CD8-positive, alpha-beta memory T cell (primary cell): ENCODE results near the gene CFAP74. TPM values are rescaled to one million over a fixed set of nuclear protein-coding genes. Genes with fewer than 3 reads are reported as not detected.
A peak's percentile ranks its signal among the peaks of the same experiment; 100 is the strongest.

Source experiments
- CTCF ChIA-PET: fragments of 350-600 bp; sonication (Branson Sonifier 250); formaldehyde crosslinking; loops from one replicate; lab custom pipeline; 2021; ENCODE audit warnings: antibody characterized with exemption; lab: Charles Lee
- POLR2A ChIA-PET: fragments of 350-600 bp; sonication (Branson Sonifier 250); formaldehyde crosslinking; loops from one replicate; lab custom pipeline; 2021; ENCODE audit warnings: antibody characterized with exemption; lab: Charles Lee
- DNase-seq, 5 donors: peaks; one replicate each; pipeline versions ENCODE4 v3.0.0 to v3.0.0-alpha.2; 2020 to 2022; ENCODE audit warnings: mixed read lengths in 1 of 5
- H3K27ac ChIP-seq: one replicate; pipeline ENCODE4 v1.7.0; 2013; ENCODE audit warnings: low read depth, mild to moderate bottlenecking, low read length, moderate library complexity
- H3K27me3 ChIP-seq: 2 replicates; pipeline ENCODE4 v1.7.0; 2013; ENCODE audit warnings: low read length, mild to moderate bottlenecking; ENCODE audit not compliant: insufficient read depth, poor library complexity, severe bottlenecking
- H3K36me3 ChIP-seq: 2 replicates; pipeline ENCODE4 v1.7.0; 2013; ENCODE audit warnings: mild to moderate bottlenecking, low read length, moderate library complexity; ENCODE audit not compliant: insufficient read depth
- H3K4me1 ChIP-seq: 2 replicates; pipeline ENCODE4 v1.7.0; 2013; ENCODE audit warnings: mild to moderate bottlenecking, low read length, moderate library complexity; ENCODE audit not compliant: insufficient read depth
- H3K4me3 ChIP-seq: 2 replicates; pipeline ENCODE4 v1.7.0; 2013; ENCODE audit warnings: mild to moderate bottlenecking, low read length
- H3K9me3 ChIP-seq: 2 replicates; pipeline ENCODE4 v1.7.0; 2013; ENCODE audit warnings: mild to moderate bottlenecking, low read length
- H3K27ac Mint-ChIP-seq, 8 donors: one replicate each; pipeline ENCODE4 v1.8.0; 2020 to 2021; ENCODE audit warnings: mixed read lengths in 8 of 8, mild to moderate bottlenecking in 6 of 8, inconsistent platforms in 3 of 8, moderate library complexity in 3 of 8
- H3K27me3 Mint-ChIP-seq, 2 donors: one replicate each; pipeline ENCODE4 v1.8.0; 2020 to 2021; ENCODE audit warnings: mixed read lengths in 2 of 2, mild to moderate bottlenecking in 1 of 2, moderate library complexity in 1 of 2
- H3K36me3 Mint-ChIP-seq, 3 donors: one replicate each; pipeline ENCODE4 v1.8.0; 2020 to 2021; ENCODE audit warnings: mixed read lengths in 3 of 3, inconsistent platforms in 1 of 3, mild to moderate bottlenecking in 1 of 3
- H3K4me1 Mint-ChIP-seq, 3 donors: one replicate each; pipeline ENCODE4 v1.8.0; 2020 to 2021; ENCODE audit warnings: mixed read lengths in 3 of 3, inconsistent platforms in 1 of 3, mild to moderate bottlenecking in 1 of 3
- H3K4me3 Mint-ChIP-seq, 7 donors: one replicate each; pipeline ENCODE4 v1.8.0; 2020 to 2021; ENCODE audit warnings: mixed read lengths in 7 of 7, mild to moderate bottlenecking in 6 of 7, moderate library complexity in 4 of 7, inconsistent platforms in 2 of 7
- H3K9me3 Mint-ChIP-seq, 5 donors: one replicate each; pipeline ENCODE4 v1.8.0; 2020 to 2022; ENCODE audit warnings: mixed read lengths in 5 of 5, mild to moderate bottlenecking in 3 of 5, moderate library complexity in 2 of 5, inconsistent platforms in 1 of 5
- polyA plus RNA-seq: library from polyadenylated mRNA; unstranded; fragments of 300-500 nt; fragmentation: Illumina TruSeq; gene quantifications from one replicate; pipeline ENCODE4 v1.2.3, GENCODE V29; 2021
- total RNA-seq, 2 experiments: library from RNA; stranded (reverse); gene quantifications; one replicate each; pipeline ENCODE4 v1.2.3, GENCODE V29; 2021

CFAP74 gene
- total and polyA plus RNA-seq, 3 experiments from 2014 or later: not detected

DNA sequence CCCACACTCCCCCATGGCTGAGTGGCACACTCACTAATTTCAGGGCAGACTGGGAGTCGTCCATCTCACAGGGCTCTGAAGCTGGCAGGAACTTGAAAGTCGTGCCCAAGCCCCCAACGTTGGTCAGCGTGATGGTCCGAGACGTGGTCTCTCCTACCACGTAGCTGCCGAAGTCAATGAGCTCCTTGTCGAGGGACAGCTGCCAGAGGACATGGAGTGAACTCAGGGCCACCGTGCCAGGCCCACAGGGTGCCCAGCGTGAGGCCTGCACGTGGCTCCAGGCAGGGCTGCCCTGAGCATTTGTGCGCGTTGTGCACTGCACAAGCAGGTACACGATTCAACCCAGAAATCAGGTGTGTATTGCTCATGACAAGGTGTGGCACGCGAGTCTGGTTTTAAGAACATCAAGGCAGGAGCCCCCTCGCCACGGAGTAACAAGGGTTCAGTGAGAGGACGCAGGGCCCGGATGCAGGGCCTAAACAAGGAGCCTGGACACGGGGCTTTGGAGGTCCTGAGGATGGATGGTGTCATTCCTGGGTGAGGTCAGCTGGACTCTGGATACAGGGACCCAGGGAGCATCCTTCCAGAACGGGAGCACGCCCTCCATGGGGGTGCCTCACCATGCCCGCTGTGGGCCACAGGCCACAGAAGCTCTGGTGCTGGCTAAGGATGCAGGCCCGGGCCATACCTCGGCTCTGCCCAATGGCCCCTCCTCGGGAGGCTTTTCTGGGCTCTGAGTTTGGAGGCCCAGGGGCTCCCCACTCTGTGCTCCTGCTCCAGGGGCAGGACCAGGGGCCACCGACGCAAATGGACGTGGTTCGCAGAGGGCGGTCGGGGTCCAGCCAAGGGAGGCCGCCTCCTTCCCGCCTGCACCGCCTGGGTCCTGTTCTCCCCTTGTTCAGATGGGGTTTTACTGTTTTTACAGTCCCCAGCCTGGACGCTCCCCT lies 46.7 kb downstream of the CFAP74 start:
- Histone ChIP-seq H3K4me3 (no peak overlapping the region), H3K4me1 (no peaks in the 10 kb centered on the region), H3K27me3 (peaks cover 5% of the 10 kb centered on the region), H3K9me3 (no peaks in the 10 kb centered on the region), H3K36me3 (no peaks in the 10 kb centered on the region), H3K27ac (no peak overlapping the region)
- Mint-ChIP-seq H3K27me3 (peaks cover 21 to 35% of the 10 kb centered on the region in 2 donors), H3K4me3 (no peak overlapping the region), H3K9me3 (peaks cover 0 to 2% (median 0%) of the 10 kb centered on the region in 5 donors), H3K27ac (no peak overlapping the region), H3K4me1 (no peaks in the 10 kb centered on the region), H3K36me3 (no peaks in the 10 kb centered on the region)
- no peak for DNase-seq
- CTCF ChIA-PET: no interaction called here
- POLR2A ChIA-PET: no interaction called here

DNA sequence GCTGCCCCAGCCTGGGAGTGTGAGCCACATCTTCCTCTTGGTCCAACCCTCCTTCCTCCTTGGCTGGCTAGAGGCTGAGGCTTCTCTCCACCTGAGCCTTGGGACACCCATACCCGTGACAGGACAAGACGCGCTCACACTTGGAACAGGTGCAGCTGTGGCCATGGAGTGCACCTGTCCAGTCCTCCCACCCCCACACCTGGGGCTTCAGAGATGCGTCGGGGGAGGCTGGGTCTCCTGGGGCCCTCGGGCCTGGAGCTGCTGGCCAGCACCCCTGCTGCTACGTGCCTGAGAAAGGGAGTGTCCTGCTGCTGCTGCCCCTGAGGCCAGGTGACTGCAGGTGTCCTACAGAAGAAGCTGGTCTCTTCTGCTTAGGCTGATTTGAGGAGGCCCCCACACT lies 47.5 kb downstream of the CFAP74 start:
- H3K9me3 Mint-ChIP-seq: peaks cover 0 to 4% (median 2%) of the 10 kb centered on the region in 5 donors
- DNase-seq: no peak
- H3K4me1 Mint-ChIP-seq: no peaks in the 10 kb centered on the region
- no peak overlapping the region for H3K27ac Mint-ChIP-seq
- Histone ChIP-seq H3K9me3 (peaks cover 2% of the 10 kb centered on the region), H3K27ac (no peak overlapping the region), H3K4me1 (no peaks in the 10 kb centered on the region), H3K36me3 (no peaks in the 10 kb centered on the region), H3K27me3 (peaks cover 5% of the 10 kb centered on the region), H3K4me3 (no peak overlapping the region)
- H3K36me3 Mint-ChIP-seq: peaks cover 0 to 3% (median 0%) of the 10 kb centered on the region in 3 donors
- peaks cover 20 to 34% of the 10 kb centered on the region in 2 donors for H3K27me3 Mint-ChIP-seq
- ChIA-PET CTCF (interaction anchor here (1.9 kb wide), 1 partner anchor 89 kb away, joined by 6 read pairs; no protein-coding TSS in a partner anchor), POLR2A (no interaction called here)
- no peak overlapping the region for H3K4me3 Mint-ChIP-seq

GRCh38 chr1:1955621-1956094 lies 47.9 kb downstream of the CFAP74 start:
- H3K36me3 Mint-ChIP-seq: peaks cover 0 to 6% (median 0%) of the 10 kb centered on the region in 3 donors
- peaks cover 17 to 34% of the 10 kb centered on the region in 2 donors for H3K27me3 Mint-ChIP-seq
- no peak overlapping the region for H3K4me3 Mint-ChIP-seq
- Histone ChIP-seq H3K4me1 (no peaks in the 10 kb centered on the region), H3K27me3 (peaks cover 5% of the 10 kb centered on the region), H3K4me3 (no peak overlapping the region), H3K36me3 (no peaks in the 10 kb centered on the region), H3K27ac (no peak overlapping the region), H3K9me3 (peaks cover 3% of the 10 kb centered on the region)
- H3K9me3 Mint-ChIP-seq: peaks cover 2 to 6% (median 4%) of the 10 kb centered on the region in 5 donors
- no peak overlapping the region for H3K27ac Mint-ChIP-seq
- POLR2A ChIA-PET: no interaction called here
- H3K4me1 Mint-ChIP-seq: no peaks in the 10 kb centered on the region
- CTCF ChIA-PET: interaction anchor here (1.9 kb wide), 1 partner anchor 89 kb away, joined by 6 read pairs; no protein-coding TSS in a partner anchor
- no peak for DNase-seq

- peaks cover 2% of the 10 kb centered on the region for H3K27me3 ChIP-seq
- no peaks in the 10 kb centered on the region for H3K4me1 ChIP-seq
- H3K4me3 ChIP-seq: no peak overlapping the region
- DNase-seq: no peak
- H3K9me3 Mint-ChIP-seq: peaks cover 2 to 6% (median 4%) of the 10 kb centered on the region in 5 donors
- H3K4me3 Mint-ChIP-seq: peak overlapping the region in 1 of 7 donors; percentile 56
- H3K36me3 Mint-ChIP-seq: peaks cover 0 to 6% (median 0%) of the 10 kb centered on the region in 3 donors
- H3K27ac Mint-ChIP-seq: peak overlapping the region in 1 of 8 donors; percentile 63
- POLR2A ChIA-PET: no interaction called here
- no peaks in the 10 kb centered on the region for H3K36me3 ChIP-seq
- peaks cover 15 to 36% of the 10 kb centered on the region in 2 donors for H3K27me3 Mint-ChIP-seq
- no peak overlapping the region for H3K27ac ChIP-seq
- peaks cover 3% of the 10 kb centered on the region for H3K9me3 ChIP-seq
- CTCF ChIA-PET: interaction anchor here (1.9 kb wide), 1 partner anchor 90 kb away, joined by 6 read pairs; no protein-coding TSS in a partner anchor
- H3K4me1 Mint-ChIP-seq: no peaks in the 10 kb centered on the region
Measured at GRCh38 chr1:1954831-1955441, 48.6 kb downstream of the CFAP74 start.

GRCh38 chr1:1954015-1954414 lies 49.6 kb downstream of the CFAP74 start:
- Histone ChIP-seq H3K36me3 (no peaks in the 10 kb centered on the region), H3K4me1 (no peaks in the 10 kb centered on the region), H3K9me3 (peaks cover 3% of the 10 kb centered on the region), H3K4me3 (no peak overlapping the region), H3K27ac (no peak overlapping the region), H3K27me3 (no peaks in the 10 kb centered on the region)
- Mint-ChIP-seq H3K4me3 (no peak overlapping the region), H3K27me3 (peaks cover 11 to 36% of the 10 kb centered on the region in 2 donors), H3K9me3 (peaks cover 2 to 6% (median 4%) of the 10 kb centered on the region in 5 donors), H3K4me1 (no peaks in the 10 kb centered on the region), H3K36me3 (peaks cover 0 to 6% (median 0%) of the 10 kb centered on the region in 3 donors), H3K27ac (no peak overlapping the region)
- CTCF ChIA-PET: no interaction called here
- POLR2A ChIA-PET: no interaction called here
- no peak for DNase-seq

- DNase-seq: no peak
- Mint-ChIP-seq H3K27ac (no peak overlapping the region), H3K36me3 (peaks cover 0 to 6% (median 0%) of the 10 kb centered on the region in 3 donors), H3K9me3 (peaks cover 2 to 6% (median 4%) of the 10 kb centered on the region in 5 donors), H3K4me1 (no peaks in the 10 kb centered on the region), H3K27me3 (peaks cover 10 to 24% of the 10 kb centered on the region in 2 donors), H3K4me3 (peak overlapping the region in 1 of 7 donors; percentile 35)
- H3K4me1 ChIP-seq: no peaks in the 10 kb centered on the region
- peaks cover 3% of the 10 kb centered on the region for H3K9me3 ChIP-seq
- H3K4me3 ChIP-seq: no peak overlapping the region
- no peaks in the 10 kb centered on the region for H3K27me3 ChIP-seq
- no peaks in the 10 kb centered on the region for H3K36me3 ChIP-seq
- CTCF ChIA-PET: no interaction called here
- H3K27ac ChIP-seq: no peak overlapping the region
- POLR2A ChIA-PET: no interaction called here
Measured at GRCh38 chr1:1950940-1951339, 52.6 kb downstream of the CFAP74 start.

DNA sequence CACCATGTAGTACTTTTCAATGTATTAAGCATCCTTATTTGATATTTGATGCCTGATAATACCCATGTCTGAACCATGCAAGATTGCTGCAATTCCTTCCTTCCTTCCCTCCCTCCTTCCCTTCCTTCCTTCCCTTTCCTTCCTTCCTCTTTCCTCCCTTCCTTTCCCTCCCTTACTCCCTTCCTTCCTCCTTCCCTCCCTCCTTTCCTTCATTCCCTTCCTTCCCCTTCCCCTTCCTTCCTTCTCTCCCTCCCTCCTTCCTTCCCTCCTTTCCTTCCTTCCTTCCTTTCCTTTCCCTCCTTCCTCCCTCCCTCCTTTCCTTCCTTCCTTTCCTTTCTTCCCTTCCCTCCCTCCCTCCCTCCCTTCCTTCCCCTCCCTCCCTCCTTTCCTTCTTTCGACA lies 54.8 kb downstream of the CFAP74 start:
- Mint-ChIP-seq H3K4me3 (no peak overlapping the region), H3K27me3 (peaks cover 7 to 25% of the 10 kb centered on the region in 2 donors), H3K4me1 (peaks cover 0 to 6% (median 2%) of the 10 kb centered on the region in 3 donors), H3K36me3 (peaks cover 0 to 6% (median 0%) of the 10 kb centered on the region in 3 donors), H3K27ac (no peak overlapping the region), H3K9me3 (peaks cover 0 to 6% (median 3%) of the 10 kb centered on the region in 5 donors)
- H3K27ac ChIP-seq: no peak overlapping the region
- H3K4me1 ChIP-seq: peaks cover 5% of the 10 kb centered on the region
- DNase-seq: no peak
- H3K36me3 ChIP-seq: no peaks in the 10 kb centered on the region
- CTCF ChIA-PET: no interaction called here
- POLR2A ChIA-PET: no interaction called here
- no peak overlapping the region for H3K4me3 ChIP-seq
- no peaks in the 10 kb centered on the region for H3K27me3 ChIP-seq
- H3K9me3 ChIP-seq: peaks cover 3% of the 10 kb centered on the region
